ENCODE data around the gene AVPI1. TPM values are rescaled to one million over a fixed set of nuclear protein-coding genes. Genes with fewer than 3 reads are reported as not detected.

The AVPI1 gene
- total and polyA plus RNA-seq, 2 donors, result 1.4 to 11.5 TPM

DNA sequence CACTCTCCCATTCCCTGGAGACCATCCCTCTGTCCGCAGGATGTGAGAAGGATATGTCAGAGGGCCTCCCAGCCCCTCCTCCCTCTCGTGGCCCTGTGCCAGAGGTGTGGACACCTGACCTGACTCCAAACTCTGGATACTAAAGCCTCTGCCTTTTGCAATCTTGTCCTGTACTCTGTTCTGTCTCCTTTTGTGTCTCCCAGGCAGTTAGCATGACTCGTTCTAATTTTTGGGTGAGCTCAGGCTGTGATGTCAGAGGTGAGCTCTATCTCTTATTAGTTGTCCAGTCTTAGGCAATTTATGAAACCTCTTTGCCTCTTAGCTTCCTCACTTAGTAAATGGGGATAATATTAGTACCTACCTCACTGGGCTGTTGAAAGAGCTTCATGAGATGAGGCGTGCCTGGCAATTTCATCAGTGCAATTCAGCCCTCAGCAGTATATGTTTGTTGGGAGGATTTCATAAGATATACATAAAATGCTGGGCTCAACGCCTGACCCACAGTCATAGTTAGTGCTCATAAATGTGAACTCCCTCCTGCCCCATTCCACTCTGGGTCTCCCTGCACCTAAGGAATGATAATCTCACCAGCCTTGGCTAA, 37.4 kb upstream of the AVPI1 start:
- WGBS, result 94% methylated on average over 5 of the region's 5 CpGs
- H3K27ac ChIP-seq (ENCODE audit: low read depth in 1 of 2, low read length in 1 of 2), result no peak overlapping the region

DNA sequence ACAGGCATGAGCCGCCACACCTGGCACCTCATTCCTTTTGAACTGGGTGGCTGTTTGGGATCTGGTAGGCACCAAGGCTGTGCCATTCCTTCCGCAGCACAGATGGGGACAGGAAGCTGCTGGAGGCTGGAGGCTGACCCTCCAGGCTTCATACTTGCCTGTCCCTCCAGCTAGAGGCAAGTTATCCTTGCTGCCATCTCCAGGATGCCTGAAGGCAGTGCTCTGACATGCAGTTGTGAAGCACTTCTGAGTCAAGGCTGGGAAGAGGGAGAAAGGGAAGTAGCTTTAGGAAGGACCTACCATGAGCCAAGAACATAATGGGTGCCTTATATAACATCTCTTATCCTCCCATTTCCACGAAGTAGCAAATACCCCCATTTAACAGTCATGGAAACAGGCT, 36.0 kb upstream of the AVPI1 start:
- Histone ChIP-seq H3K36me3 (ENCODE audit: control insufficient read depth in 2 of 2, insufficient read depth in 2 of 2, low read length in 1 of 2) (no peaks in the 10 kb centered on the region), H3K4me1 (ENCODE audit: control insufficient read depth in 2 of 2, insufficient read depth in 2 of 2, low read length in 2 of 2) (no peaks in the 10 kb centered on the region), H3K4me3 (ENCODE audit: low read length in 2 of 2) (no peak overlapping the region), H3K27ac (ENCODE audit: low read depth in 1 of 2, low read length in 1 of 2) (no peak overlapping the region), H3K9me3 (ENCODE audit: control insufficient read depth in 2 of 2, insufficient read depth in 1 of 2, low read length in 1 of 2) (peaks cover 0 to 4% of the 10 kb centered on the region in 2 donors), H3K27me3 (ENCODE audit: control insufficient read depth in 2 of 2, insufficient read depth in 1 of 2, low read length in 1 of 2) (peaks cover 0 to 10% of the 10 kb centered on the region in 2 donors)
- no peak for DNase-seq (ENCODE audit: low read depth in 6 of 9, low spot score in 9 of 9)
- 94% methylated on average over 3 of the region's 3 CpGs for WGBS

More for the DNA sequence above, 37.4 kb upstream of the AVPI1 start:
- H3K27me3 ChIP-seq (ENCODE audit: control insufficient read depth in 2 of 2, insufficient read depth in 1 of 2, low read length in 1 of 2), result peaks cover 0 to 3% of the 10 kb centered on the region in 2 donors
- H3K36me3 ChIP-seq (ENCODE audit: control insufficient read depth in 2 of 2, insufficient read depth in 2 of 2, low read length in 1 of 2), result no peaks in the 10 kb centered on the region
- H3K4me3 ChIP-seq (ENCODE audit: low read length in 2 of 2), result no peak overlapping the region
- no peaks in the 10 kb centered on the region for H3K4me1 ChIP-seq (ENCODE audit: control insufficient read depth in 2 of 2, insufficient read depth in 2 of 2, low read length in 2 of 2)
- H3K9me3 ChIP-seq (ENCODE audit: control insufficient read depth in 2 of 2, insufficient read depth in 1 of 2, low read length in 1 of 2), result peaks cover 0 to 4% of the 10 kb centered on the region in 2 donors
- no peak for DNase-seq (ENCODE audit: low read depth in 6 of 9, low spot score in 9 of 9)

DNA sequence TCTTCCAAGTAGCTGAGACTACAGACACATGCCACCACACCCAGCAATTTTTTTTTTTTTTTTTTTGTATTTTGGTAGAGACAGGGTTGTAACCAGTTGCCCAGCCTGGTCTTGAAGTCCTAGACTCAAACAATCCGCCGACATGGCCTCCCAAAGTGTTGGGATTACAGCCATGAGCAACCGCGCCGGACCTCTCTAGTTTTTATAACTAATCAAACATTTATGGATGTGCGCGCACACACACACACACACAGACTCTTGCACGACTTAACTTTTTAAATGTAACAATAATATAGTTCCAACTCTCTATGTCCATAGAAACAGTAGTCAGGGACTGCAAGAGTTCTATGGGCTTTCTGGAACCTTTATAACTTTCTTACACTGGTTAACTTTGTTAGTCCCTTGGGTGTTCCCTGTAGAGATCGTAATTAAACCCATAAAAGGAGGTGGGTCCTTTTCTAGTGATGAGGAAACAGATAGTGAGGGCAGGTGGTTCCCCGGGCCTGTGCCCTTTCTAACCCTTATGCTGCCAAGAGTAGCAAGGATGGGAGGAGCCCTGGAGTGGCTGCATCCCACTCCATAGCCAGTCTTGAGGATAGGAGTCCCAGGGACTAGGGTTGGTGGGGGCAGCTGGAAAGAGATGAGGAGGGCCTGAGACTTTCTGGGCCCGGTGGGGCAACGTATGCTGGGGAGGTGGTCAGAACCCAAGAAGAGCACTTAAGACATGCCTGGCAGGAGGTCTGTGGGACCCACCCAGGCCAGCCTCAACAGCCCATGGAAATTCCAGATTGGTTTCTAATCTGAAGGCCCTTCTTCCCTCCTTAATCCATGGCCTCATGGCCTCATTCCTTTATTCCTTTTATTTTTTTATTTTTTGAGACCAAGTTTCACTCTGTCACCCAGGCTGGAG, 35.1 kb upstream of the AVPI1 start:
- H3K27ac ChIP-seq (ENCODE audit: low read depth in 1 of 2, low read length in 1 of 2), result no peak overlapping the region
- H3K27me3 ChIP-seq (ENCODE audit: control insufficient read depth in 2 of 2, insufficient read depth in 1 of 2, low read length in 1 of 2), result peaks cover 0 to 15% of the 10 kb centered on the region in 2 donors
- 96% methylated on average over 12 of the region's 12 CpGs for WGBS
- peaks cover 0 to 4% of the 10 kb centered on the region in 2 donors for H3K9me3 ChIP-seq (ENCODE audit: control insufficient read depth in 2 of 2, insufficient read depth in 1 of 2, low read length in 1 of 2)
- no peak for DNase-seq (ENCODE audit: low read depth in 6 of 9, low spot score in 9 of 9)
- no peaks in the 10 kb centered on the region for H3K4me1 ChIP-seq (ENCODE audit: control insufficient read depth in 2 of 2, insufficient read depth in 2 of 2, low read length in 2 of 2)
- no peaks in the 10 kb centered on the region for H3K36me3 ChIP-seq (ENCODE audit: control insufficient read depth in 2 of 2, insufficient read depth in 2 of 2, low read length in 1 of 2)
- no peak overlapping the region for H3K4me3 ChIP-seq (ENCODE audit: low read length in 2 of 2)

DNA sequence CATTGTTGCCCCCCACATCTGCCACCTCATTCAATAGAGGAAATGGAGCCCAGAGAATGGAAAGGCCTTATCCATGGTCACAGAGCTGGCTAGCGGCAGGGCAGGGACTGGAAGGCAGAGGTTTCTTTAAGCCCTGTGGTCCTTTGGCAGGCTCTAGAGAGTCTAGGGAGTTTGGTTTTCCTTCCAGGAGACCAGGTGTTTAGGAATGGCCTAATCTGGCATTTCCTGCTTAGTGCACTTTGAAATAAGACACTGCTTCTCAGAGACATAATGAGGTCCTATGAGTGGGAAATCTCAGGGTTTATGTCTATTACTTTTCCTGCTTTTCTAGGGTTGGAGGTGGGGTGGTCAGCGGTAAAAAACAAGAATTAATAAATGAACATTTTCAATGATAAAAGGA, 32.6 kb upstream of the AVPI1 start:
- H3K4me3 ChIP-seq (ENCODE audit: low read length in 2 of 2), result no peak overlapping the region
- no peaks in the 10 kb centered on the region for H3K9me3 ChIP-seq (ENCODE audit: control insufficient read depth in 2 of 2, insufficient read depth in 1 of 2, low read length in 1 of 2)
- H3K27ac ChIP-seq (ENCODE audit: low read depth in 1 of 2, low read length in 1 of 2), result no peak overlapping the region
- no peaks in the 10 kb centered on the region for H3K36me3 ChIP-seq (ENCODE audit: control insufficient read depth in 2 of 2, insufficient read depth in 2 of 2, low read length in 1 of 2)
- H3K4me1 ChIP-seq (ENCODE audit: control insufficient read depth in 2 of 2, insufficient read depth in 2 of 2, low read length in 2 of 2), result peaks cover 0 to 7% of the 10 kb centered on the region in 2 donors
- WGBS, result 94% methylated on average over 2 of the region's 2 CpGs
- no peak for DNase-seq (ENCODE audit: low read depth in 6 of 9, low spot score in 9 of 9)
- peaks cover 6 to 36% of the 10 kb centered on the region in 2 donors for H3K27me3 ChIP-seq (ENCODE audit: control insufficient read depth in 2 of 2, insufficient read depth in 1 of 2, low read length in 1 of 2)

DNA sequence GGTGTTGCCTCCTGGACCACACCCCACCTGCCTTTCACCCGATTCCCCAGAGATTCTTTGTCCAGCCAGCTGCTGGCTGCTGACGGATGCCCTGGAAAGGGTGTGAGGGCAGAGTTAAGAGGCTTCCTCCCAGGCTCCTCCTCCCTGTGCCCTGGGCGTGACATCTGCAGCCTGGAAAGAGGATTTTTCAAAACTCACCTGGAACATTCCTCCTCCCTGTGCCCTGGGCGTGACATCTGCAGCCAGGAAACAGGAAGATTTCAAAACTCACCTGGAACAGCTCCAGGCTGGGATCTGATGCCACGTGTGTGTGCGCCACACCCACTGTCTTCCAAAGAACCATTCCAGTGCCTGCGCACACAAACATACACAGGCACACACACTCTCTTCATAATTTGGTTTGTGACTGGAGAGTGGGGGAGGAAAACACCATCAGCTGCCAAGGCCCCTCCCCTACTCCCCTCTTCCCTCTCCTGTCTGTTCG, 31.7 kb upstream of the AVPI1 start:
- Histone ChIP-seq H3K27ac (ENCODE audit: low read depth in 1 of 2, low read length in 1 of 2) (no peak overlapping the region), H3K4me1 (ENCODE audit: control insufficient read depth in 2 of 2, insufficient read depth in 2 of 2, low read length in 2 of 2) (peaks cover 0 to 9% of the 10 kb centered on the region in 2 donors), H3K27me3 (ENCODE audit: control insufficient read depth in 2 of 2, insufficient read depth in 1 of 2, low read length in 1 of 2) (peaks cover 15 to 44% of the 10 kb centered on the region in 2 donors), H3K4me3 (ENCODE audit: low read length in 2 of 2) (no peak overlapping the region), H3K9me3 (ENCODE audit: control insufficient read depth in 2 of 2, insufficient read depth in 1 of 2, low read length in 1 of 2) (no peaks in the 10 kb centered on the region), H3K36me3 (ENCODE audit: control insufficient read depth in 2 of 2, insufficient read depth in 2 of 2, low read length in 1 of 2) (no peaks in the 10 kb centered on the region)
- 91% methylated on average over 8 of the region's 8 CpGs for WGBS
- DNase-seq (ENCODE audit: low read depth in 6 of 9, low spot score in 9 of 9), result no peak

DNA sequence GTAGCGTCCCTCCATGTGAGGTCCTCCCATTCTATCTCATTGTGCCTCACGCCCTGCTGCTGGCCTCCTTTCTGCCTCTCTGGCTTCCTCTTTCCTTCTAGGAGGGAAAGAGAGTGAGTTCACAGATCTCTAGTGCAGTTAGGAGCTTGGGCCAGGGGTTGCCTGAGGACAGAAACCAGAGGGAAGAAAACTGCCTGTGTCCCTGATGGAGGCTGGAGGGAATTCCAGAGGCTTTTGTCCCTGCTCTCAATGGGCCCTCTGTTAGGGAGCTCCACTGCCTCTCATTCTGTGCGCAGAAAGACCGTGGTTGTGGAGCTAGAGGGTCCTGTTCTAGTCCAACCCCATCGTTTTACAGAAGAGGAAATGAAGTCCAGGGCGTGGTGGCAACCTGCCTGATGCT, 31.1 kb upstream of the AVPI1 start:
- peaks cover 18 to 49% of the 10 kb centered on the region in 2 donors for H3K27me3 ChIP-seq (ENCODE audit: control insufficient read depth in 2 of 2, insufficient read depth in 1 of 2, low read length in 1 of 2)
- DNase-seq (ENCODE audit: low read depth in 6 of 9, low spot score in 9 of 9), result no peak

DNA sequence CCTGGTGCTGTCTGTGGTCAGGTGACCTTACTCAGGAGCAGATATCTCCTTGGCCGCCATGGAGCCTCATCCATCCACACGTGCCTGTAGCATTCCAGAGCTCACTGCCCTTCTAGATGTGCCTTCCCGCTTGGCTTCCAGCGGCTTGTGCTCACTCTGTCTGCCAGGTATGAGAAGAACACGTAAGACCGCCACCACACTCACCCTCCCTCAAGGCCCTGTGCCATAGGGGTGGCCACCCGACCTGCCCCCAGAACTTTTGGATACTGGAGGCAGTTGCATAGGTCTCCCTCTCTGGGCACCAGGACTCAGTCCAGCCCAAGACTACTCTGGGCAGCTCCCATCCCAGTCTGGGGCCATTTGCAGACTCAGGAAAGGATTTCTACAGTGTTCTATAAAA, 30.6 kb upstream of the AVPI1 start:
- no peak overlapping the region for H3K4me3 ChIP-seq (ENCODE audit: low read length in 2 of 2)
- H3K36me3 ChIP-seq (ENCODE audit: control insufficient read depth in 2 of 2, insufficient read depth in 2 of 2, low read length in 1 of 2), result no peaks in the 10 kb centered on the region
- H3K9me3 ChIP-seq (ENCODE audit: control insufficient read depth in 2 of 2, insufficient read depth in 1 of 2, low read length in 1 of 2), result no peaks in the 10 kb centered on the region
- no peak overlapping the region for H3K27ac ChIP-seq (ENCODE audit: low read depth in 1 of 2, low read length in 1 of 2)
- peaks cover 5 to 9% of the 10 kb centered on the region in 2 donors for H3K4me1 ChIP-seq (ENCODE audit: control insufficient read depth in 2 of 2, insufficient read depth in 2 of 2, low read length in 2 of 2)
- H3K27me3 ChIP-seq (ENCODE audit: control insufficient read depth in 2 of 2, insufficient read depth in 1 of 2, low read length in 1 of 2), result peaks cover 22 to 54% of the 10 kb centered on the region in 2 donors
- DNase-seq (ENCODE audit: low read depth in 6 of 9, low spot score in 9 of 9), result no peak
- WGBS, result 97% methylated on average over 7 of the region's 7 CpGs

More for the DNA sequence above, 31.1 kb upstream of the AVPI1 start:
- WGBS, result 83% methylated on average over 6 of the region's 6 CpGs
- Histone ChIP-seq H3K27ac (ENCODE audit: low read depth in 1 of 2, low read length in 1 of 2) (no peak overlapping the region), H3K4me1 (ENCODE audit: control insufficient read depth in 2 of 2, insufficient read depth in 2 of 2, low read length in 2 of 2) (peaks cover 5 to 9% of the 10 kb centered on the region in 2 donors), H3K9me3 (ENCODE audit: control insufficient read depth in 2 of 2, insufficient read depth in 1 of 2, low read length in 1 of 2) (no peaks in the 10 kb centered on the region), H3K4me3 (ENCODE audit: low read length in 2 of 2) (no peak overlapping the region), H3K36me3 (ENCODE audit: control insufficient read depth in 2 of 2, insufficient read depth in 2 of 2, low read length in 1 of 2) (no peaks in the 10 kb centered on the region)

DNA sequence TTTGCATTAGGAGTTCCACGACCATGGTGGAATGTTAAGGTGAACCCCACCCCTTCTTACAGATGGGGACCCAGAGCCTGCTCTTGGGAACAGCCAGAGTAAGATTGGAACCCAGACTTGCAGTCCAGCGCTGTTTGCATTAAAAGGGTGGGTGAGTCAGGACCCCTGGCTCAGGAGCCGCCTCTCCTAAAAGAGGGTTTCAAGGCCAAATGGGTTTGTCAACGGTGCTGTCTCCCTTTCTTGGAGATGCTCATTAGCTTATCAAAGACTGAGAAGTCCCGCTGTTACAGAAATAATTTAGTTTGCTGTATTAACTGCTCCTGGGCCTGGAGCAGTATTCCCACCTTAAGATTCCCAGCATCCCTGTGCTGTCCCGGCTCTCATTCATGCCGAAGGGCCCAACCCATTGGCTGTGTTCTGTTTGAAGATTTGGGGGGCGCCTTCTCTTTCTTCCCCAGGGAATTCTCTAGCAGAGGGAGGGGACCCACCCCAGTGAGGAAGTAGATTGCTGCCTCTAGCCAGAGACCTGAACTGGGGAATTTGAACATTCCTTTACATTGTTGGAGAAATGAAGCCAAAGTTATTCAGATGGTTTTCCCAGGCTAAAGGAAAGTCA, 28.3 kb upstream of the AVPI1 start:
- Histone ChIP-seq H3K27me3 (ENCODE audit: control insufficient read depth in 2 of 2, insufficient read depth in 1 of 2, low read length in 1 of 2) (peaks cover 27 to 70% of the 10 kb centered on the region in 2 donors), H3K36me3 (ENCODE audit: control insufficient read depth in 2 of 2, insufficient read depth in 2 of 2, low read length in 1 of 2) (no peaks in the 10 kb centered on the region), H3K4me3 (ENCODE audit: low read length in 2 of 2) (no peak overlapping the region), H3K4me1 (ENCODE audit: control insufficient read depth in 2 of 2, insufficient read depth in 2 of 2, low read length in 2 of 2) (peaks cover 5 to 9% of the 10 kb centered on the region in 2 donors), H3K27ac (ENCODE audit: low read depth in 1 of 2, low read length in 1 of 2) (peak overlapping the region in 1 of 2 donors; percentile 46), H3K9me3 (ENCODE audit: control insufficient read depth in 2 of 2, insufficient read depth in 1 of 2, low read length in 1 of 2) (no peaks in the 10 kb centered on the region)
- WGBS, result 90% methylated on average over 8 of the region's 8 CpGs
- DNase-seq (ENCODE audit: low read depth in 6 of 9, low spot score in 9 of 9), result no peak
